Epidermal melanocyte (primary cell): Measurements from ENCODE around the gene EFCAB8.
"Not testable (repeated sequence)": the region's sequence is repeated elsewhere in the genome, so short reads cannot be mapped to it uniquely, and the experiment has no call there.

Source experiments
- DNase-seq: peaks from one replicate; pipeline ENCODE4 v3.0.0; 2011; ENCODE audit warnings: low spot score; ENCODE audit not compliant: insufficient read length

EFCAB8 gene

DNA sequence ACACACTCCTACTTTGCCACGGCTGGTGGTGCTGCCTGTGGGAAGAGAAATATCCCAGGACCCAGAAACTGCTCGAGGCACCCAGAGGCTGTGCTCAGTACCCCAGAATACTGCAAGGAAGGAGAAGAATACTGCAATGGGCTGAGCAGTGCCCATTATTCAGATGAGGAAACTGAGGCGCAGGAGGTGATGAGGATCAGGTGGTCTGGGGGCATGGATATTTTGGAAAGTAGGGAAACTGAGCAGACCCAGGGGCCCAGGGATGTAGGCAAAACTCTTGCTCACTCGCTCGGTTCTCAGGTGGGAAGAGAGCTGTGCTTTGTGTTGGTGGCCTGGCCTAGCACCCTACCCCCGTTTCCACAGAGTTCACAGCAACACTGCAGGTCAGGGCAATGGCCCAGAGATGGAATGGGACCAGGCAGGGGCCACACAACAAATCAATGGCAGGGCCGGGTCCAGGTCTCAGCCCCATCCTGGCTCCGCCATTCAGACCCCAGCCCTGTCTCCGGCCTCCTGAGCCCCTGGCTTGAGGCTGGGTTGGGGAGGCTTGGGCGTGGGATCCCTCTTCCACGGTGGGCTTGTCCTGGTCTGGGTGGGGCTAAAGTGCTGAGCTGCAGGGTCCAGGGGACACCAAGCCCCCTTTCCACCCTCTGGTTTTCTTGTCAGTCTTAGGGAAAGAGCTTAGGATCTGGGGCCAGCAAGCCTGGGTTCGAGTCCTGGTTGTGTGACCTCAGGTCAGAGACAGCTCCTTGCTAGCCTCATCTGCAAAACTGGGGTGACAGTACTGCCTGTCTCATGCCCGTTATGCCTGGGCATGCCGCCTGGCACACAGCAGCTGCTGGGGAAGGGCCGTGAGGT is 111.6 kb downstream of the EFCAB8 start:
- no peak for DNase-seq

GRCh38 chr20:32970973-32971300 is 112.2 kb downstream of the EFCAB8 start:
- DNase-seq = no peak

DNA sequence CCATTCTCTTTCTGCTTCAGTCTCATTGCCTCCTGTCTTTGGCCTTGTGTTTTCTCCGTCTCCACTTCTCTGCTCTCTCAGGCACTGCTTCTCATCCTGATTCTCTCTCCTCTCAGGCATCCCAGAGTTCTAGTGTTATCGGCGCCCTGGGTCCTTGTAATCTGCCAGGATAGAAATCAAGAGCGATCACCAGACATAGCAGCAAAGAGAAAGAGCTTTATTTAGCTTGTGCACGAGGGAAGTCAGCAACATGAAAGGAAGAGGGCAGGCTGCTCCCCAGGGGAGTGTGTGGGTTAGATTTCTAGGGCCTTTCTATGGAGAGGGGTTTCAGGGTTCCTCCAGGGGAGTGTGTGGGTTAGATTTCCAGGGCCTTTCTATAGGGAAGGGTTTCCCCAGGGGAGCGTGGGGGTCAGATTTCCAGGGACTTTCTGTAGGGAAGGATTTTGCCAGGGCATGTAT is 113.0 kb downstream of the EFCAB8 start:
- DNase-seq = no peak

DNA sequence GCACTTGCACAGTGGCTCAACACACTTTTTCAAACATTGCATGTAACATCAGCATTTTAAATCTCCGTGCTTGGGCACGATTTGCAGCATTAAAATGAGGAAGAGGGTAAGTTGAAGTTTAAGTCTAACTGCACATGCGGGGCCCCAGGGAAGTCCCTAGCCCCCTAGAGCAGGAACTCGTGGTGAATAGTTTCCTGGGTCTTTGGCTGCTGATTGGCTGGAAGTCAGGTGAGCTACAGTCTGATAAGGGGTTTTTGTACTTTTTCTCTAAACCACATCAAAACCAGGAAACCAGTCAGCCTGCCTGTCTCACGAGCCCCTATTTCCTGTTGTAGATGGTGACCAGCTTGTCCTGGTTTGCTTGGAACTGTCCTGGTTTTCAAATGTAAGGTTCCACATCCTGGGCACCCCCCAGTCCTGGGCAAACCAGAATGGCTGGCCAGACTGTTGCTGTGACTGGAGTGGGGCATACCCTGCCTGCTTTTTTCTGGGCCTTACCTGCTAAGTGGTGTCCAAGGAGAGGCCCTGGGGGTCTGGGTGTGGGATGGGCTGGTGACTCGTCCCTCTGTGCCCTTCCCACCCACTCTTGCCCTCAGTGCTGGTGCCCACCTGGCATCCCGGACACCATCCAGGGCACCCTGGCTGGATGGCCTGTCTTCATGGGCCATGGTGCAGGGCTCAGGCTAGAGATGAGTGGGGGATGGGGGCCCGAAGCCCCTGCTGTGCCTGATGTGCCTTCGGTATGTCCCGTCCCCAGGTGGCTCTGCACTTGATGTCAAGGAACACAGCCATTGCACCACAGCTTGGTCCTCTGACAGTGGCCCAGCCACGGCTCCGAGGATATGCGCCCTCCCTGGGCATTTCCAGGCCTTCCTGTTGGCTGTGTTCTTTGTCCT is 113.7 kb downstream of the EFCAB8 start:
- no peak for DNase-seq

- no peak for DNase-seq
Observed at GRCh38 chr20:32973077-32973717, 114.5 kb downstream of the EFCAB8 start.

DNA sequence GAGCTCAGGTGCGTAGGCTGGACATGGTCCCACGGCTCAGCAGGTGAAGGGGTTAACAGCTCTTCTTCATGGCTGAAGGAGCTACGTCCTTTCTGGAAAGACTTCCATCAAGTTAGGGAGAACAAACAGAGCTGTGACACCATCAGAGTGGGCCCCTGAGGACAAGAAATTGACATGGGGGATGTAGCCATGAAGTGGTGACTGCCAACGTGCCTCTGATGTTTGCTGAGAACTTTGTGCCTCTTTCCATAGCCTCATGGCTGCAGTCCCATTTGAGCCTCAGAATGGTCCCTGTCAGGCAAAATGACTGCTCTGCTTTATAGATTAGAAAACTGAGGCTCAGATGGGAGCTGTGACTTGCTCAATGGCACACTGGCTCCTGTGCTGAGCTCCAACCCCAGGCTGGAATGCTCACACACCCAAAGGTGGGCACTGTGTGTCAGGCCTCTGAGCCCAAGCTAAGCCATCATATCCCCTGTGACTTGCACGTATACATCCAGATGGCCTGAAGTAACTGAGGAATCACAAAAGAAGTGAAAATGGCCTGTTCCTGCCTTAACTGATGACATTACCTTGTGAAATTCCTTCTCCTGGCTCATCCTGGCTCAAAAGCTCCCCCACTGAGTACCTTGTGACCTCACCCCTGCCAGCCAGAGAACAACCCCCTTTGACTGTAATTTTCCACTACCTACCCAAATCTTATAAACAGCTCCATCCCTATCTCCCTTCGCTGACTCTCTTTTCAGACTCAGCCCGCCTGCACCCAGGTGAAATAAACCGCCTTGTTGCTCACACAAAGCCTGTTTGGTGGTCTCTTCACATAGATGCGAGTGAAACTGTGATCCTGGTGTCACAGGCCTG is 115.7 kb downstream of the EFCAB8 start:
- not testable (repeated sequence) for DNase-seq

- DNase-seq = not testable (repeated sequence)
Observed at GRCh38 chr20:32975121-32975520, 116.4 kb downstream of the EFCAB8 start.

DNA sequence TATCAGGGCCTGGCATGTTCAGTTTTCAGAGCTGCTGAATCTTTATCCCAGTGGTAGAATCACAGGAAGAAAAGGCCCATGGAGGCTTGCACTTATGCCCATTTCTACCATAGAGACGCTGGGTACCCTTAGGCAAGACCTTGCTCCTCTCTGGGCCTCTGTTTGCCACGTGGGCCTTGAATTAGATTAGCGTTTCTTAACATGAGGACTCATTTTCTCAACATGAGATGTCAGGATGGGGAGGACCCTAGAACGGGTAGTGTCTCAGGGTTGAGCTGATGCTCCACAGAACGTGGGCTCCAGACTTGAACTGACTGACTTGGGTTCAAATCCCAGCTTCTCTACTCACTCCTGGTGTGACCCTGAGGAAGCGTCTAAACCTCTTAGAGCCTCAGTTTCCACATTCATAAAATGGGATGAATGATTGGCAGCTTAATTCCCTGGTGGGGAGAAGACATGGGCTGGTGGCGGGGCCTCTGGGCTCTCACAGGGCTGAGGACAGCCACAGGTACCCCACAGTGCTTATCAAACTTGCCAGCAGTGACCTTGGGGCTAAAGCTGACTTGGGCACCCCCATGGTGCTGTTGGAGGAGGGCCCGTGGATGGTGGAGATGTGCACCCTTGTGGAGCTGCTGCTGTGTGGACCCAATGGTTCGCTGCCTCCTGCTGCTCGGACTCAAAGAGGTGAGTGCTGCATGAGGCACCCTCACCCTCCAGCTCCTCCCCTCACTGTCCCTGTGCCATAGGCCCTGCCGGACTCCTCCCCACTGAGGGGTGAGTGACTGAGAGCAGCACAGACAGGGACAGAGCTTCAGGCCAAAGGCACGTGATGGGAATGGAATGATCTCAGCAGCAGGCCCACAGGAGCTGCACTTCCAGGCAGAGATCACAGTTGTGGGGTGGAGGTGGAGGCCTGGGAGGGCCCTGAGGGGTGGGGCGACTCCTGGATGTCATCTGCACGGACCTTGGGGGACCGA is 117.3 kb downstream of the EFCAB8 start:
- DNase-seq = no peak

- no peak for DNase-seq
Observed at GRCh38 chr20:32976746-32977145, 118.0 kb downstream of the EFCAB8 start.

- DNase-seq = no peak
Observed at GRCh38 chr20:32977281-32978008, 118.7 kb downstream of the EFCAB8 start.

- no peak for DNase-seq
Observed at GRCh38 chr20:32978009-32978335, 119.2 kb downstream of the EFCAB8 start.

DNA sequence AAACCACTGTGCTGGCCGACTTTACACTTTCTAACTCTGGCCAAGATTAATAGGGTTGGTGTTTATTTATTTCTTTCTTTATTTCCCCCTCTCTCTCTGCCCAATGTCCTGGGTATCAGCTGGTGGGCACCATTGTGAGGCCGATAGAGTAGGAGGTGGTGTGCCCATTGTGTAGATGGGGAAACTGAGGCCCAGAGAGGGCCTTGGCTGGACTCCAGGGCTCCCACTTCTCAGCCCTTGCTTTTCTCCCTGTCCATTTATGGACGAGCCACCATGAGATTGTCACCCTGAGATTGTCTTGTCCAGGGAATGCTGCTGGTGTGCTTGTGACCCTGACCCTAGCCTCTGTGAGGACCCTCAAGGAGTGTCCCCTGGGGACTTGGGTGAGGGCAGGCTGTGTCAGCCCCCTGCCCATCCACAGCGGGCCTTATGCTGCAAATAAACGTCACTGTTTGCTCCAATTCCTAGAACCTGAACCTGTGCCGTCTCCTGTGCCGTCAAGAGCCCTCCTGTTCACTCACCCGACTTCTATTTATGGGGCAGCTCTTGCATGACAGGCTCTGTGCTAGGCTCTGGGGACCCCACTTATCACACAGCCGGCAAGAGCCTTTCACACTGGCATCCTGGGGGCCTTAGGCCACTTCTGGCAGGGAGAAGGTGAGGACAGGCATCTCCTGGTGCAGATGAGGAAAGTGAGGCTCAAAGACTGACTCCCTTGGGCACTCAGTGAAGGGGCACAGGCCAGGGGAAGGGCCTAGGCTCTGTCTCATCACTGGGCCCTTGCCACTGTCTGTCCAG is 120.7 kb downstream of the EFCAB8 start:
- DNase-seq = no peak

DNA sequence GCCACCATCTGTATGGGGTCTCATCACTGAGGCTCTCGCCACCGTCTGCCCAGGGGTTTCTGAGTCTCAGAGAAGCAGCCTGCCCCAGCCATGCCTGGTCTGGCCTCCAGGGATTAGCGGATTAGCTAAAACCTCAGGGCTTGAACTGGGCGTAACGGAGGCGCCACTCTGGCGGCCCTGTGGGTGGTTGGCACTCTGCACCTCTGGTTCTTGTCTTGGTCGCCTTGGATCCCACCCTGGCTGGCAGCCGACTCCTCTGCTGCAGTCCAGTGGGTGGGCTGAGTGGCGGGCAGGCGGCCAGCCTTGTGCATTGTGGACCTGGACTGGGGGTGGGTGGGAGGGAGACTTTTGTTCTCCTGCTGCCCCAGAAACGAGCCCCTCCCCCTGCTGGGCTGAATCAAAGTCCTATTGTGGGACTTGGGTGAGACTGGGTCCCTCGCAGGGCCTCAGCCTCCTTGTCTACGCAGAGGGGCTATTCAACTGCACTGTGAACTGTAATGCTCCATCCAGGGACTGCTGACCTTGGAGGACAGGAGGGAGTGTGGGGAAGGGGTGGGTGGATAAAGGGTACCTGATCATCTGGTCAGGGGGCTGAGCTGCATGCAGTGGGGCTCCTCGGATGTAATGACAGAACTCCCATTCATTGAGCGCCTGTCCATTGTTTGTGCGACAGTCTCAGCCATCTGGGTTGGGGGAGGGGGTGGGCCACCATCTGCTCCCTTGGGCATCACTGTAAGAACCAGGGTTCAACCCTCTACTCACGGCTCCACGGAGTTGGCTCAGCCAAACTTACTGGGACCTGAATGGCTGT is 121.6 kb downstream of the EFCAB8 start:
- DNase-seq = no peak

GRCh38 chr20:32980990-32981389 is 122.3 kb downstream of the EFCAB8 start:
- DNase-seq = no peak

GRCh38 chr20:32982617-32983458 is 124.1 kb downstream of the EFCAB8 start:
- no peak for DNase-seq

GRCh38 chr20:32983459-32984112 is 124.9 kb downstream of the EFCAB8 start:
- no peak for DNase-seq
